ENCODE measurements around the gene ZNF423. TPM values are rescaled to one million over a fixed set of nuclear protein-coding genes. Genes with fewer than 3 reads are reported as not detected.

ZNF423 gene
- total RNA-seq, 2 donors from 2014 or later: 4.7 to 7.3 TPM

DNA sequence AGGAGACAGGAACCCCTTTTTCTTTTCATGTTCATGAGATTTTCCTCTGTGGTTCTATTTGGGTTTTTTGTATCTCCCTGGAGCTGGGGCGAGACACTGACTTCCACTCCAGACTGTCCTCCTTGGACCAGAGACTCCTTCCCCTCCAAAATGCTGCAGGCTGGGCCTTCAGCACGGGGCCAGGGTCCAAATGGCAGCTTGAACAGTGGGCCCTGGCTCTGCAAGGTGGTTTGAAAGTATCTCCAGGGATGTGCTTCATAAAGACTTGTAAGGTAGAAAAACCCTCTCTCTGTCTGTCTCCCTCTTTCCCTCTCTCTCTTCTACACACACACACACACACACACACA lies 236.1 kb downstream of the ZNF423 start:
- Histone ChIP-seq H3K9ac (ENCODE audit: low read depth in 2 of 2, low read length in 2 of 2) (no peak overlapping the region), H3K9me3 (no peaks in the 10 kb centered on the region), H3K27me3 (no peaks in the 10 kb centered on the region), H3K4me3 (no peak overlapping the region), H3K36me3 (no peaks in the 10 kb centered on the region), H3K27ac (no peak overlapping the region), H3K4me1 (no peaks in the 10 kb centered on the region)
- no peak for DNase-seq
- TF ChIP-seq, protein P1, sequence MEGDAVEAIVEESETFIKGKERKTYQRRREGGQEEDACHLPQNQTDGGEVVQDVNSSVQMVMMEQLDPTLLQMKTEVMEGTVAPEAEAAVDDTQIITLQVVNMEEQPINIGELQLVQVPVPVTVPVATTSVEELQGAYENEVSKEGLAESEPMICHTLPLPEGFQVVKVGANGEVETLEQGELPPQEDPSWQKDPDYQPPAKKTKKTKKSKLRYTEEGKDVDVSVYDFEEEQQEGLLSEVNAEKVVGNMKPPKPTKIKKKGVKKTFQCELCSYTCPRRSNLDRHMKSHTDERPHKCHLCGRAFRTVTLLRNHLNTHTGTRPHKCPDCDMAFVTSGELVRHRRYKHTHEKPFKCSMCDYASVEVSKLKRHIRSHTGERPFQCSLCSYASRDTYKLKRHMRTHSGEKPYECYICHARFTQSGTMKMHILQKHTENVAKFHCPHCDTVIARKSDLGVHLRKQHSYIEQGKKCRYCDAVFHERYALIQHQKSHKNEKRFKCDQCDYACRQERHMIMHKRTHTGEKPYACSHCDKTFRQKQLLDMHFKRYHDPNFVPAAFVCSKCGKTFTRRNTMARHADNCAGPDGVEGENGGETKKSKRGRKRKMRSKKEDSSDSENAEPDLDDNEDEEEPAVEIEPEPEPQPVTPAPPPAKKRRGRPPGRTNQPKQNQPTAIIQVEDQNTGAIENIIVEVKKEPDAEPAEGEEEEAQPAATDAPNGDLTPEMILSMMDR (IDR thresholded peaks at IDR 0.05): no peak
- intact Hi-C loops (cut with DNase I): no loop called here

DNA sequence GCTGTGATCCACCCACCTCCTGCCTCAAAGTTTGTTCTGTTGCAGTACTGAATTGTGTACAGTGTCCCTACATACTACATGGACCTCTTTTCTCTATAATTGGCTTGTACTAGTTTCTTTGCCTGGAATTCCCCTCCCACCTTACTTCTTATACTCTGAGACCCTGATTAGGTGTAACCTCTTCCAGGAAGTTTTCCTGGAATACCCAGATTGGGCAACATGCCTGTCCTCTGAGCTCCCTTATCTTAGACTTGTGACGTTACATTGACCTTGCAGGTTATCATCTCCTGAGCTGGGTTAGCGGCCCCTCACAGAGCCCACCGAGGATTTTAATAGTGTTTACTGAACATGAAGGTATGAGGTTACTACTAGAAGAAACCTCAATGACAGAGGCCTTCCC lies 237.0 kb downstream of the ZNF423 start:
- TF ChIP-seq, protein P1 (IDR thresholded peaks at IDR 0.05): no peak
- Histone ChIP-seq H3K9me3 (no peaks in the 10 kb centered on the region), H3K27ac (no peak overlapping the region), H3K27me3 (no peaks in the 10 kb centered on the region), H3K9ac (ENCODE audit: low read depth in 2 of 2, low read length in 2 of 2) (no peak overlapping the region), H3K4me1 (no peaks in the 10 kb centered on the region), H3K4me3 (no peak overlapping the region), H3K36me3 (no peaks in the 10 kb centered on the region)
- intact Hi-C loops (cut with DNase I): no loop called here
- no peak for DNase-seq

DNA sequence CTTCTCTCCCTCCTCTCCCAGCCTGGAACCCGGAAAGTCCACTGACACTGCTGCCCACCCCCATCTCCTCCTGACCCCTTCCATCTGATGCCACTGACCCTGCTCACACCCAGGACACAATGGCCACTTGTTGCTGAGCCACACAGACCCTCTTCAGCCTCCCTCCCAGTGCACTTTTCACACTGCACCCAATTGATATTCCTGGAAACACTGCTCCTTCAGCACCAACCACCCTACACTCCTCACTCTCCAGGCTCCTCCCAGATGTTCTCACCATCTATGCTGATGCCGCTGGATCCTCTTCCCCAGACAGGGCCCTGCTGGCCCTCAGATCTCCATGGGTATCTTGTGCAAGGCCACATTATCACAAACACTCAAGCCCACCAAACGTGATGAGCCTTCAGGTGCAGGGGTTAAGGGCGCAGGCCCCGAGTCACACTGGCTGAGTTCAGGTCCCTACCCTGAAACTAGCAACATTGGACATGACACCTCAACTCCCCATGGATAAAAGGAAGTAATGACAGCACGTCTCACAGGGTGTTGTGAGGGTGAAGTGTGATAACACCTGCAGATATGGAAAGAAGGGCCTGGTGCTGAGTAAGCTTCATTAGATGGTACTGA lies 238.1 kb downstream of the ZNF423 start:
- intact Hi-C loops (cut with DNase I): no loop called here
- H3K27me3 ChIP-seq: no peaks in the 10 kb centered on the region
- no peaks in the 10 kb centered on the region for H3K36me3 ChIP-seq
- no peaks in the 10 kb centered on the region for H3K4me1 ChIP-seq
- H3K9me3 ChIP-seq: no peaks in the 10 kb centered on the region
- H3K9ac ChIP-seq (ENCODE audit: low read depth in 2 of 2, low read length in 2 of 2): no peak overlapping the region
- H3K27ac ChIP-seq: no peak overlapping the region
- TF ChIP-seq, protein P1 (IDR thresholded peaks at IDR 0.05): no peak
- no peak for DNase-seq
- no peak overlapping the region for H3K4me3 ChIP-seq

DNA sequence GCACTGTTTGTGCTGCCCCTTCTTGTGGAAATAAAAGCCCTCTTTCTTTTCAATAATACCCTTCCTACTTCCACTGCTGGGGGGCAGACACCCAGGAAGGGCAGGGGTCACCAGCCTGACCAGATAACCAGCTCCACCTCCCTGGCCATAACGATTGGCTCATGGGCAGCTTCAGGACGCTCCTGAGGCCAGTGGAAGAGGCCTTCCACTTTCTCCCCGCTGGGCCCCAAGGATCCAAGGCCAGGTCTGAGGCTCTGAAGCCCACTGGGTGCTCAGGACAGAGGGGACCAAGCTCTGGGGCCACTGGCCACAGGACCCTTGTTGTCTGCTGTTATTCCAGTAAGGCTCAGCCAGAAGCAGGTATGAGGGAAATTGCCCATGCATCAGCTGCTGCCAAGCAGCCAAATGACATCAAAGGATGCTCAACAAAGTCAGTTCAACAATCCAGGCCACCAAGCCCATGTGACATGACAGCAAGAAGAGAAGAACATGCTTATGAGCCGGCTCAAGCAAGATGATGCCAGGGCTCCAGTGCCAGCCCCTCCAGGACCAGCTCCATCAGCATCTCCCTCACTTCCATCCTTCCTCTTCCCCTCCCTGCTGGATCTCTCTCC lies 238.8 kb downstream of the ZNF423 start:
- no peaks in the 10 kb centered on the region for H3K9me3 ChIP-seq
- H3K27ac ChIP-seq: no peak overlapping the region
- no peaks in the 10 kb centered on the region for H3K4me1 ChIP-seq
- intact Hi-C loops (cut with DNase I): no loop called here
- H3K9ac ChIP-seq (ENCODE audit: low read depth in 2 of 2, low read length in 2 of 2): no peak overlapping the region
- no peak overlapping the region for H3K4me3 ChIP-seq
- DNase-seq: no peak
- no peaks in the 10 kb centered on the region for H3K36me3 ChIP-seq
- H3K27me3 ChIP-seq: no peaks in the 10 kb centered on the region
- TF ChIP-seq, protein P1 (IDR thresholded peaks at IDR 0.05): no peak

DNA sequence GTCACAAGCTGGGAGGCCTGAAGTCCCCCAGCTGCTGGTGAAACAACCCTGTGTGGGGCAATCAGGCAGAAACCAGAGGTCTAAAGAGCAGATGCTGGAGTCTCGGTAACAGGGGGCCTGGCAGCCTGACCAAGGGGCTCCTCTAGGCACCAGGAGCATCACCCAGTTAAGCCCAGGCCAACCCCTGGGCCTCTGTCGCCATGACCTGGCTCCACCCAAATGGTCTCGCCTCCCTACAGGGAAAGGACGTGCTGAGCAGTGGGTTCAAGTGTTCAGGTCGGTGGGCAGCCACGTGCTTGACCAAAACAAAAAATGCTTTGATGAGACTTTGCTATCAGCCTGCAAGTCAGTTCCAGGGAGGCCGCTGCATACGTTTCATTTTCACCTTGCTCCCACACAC lies 240.3 kb downstream of the ZNF423 start:
- Histone ChIP-seq H3K4me1 (no peaks in the 10 kb centered on the region), H3K4me3 (no peak overlapping the region), H3K9ac (ENCODE audit: low read depth in 2 of 2, low read length in 2 of 2) (no peak overlapping the region), H3K36me3 (no peaks in the 10 kb centered on the region), H3K27me3 (no peaks in the 10 kb centered on the region), H3K27ac (no peak overlapping the region), H3K9me3 (no peaks in the 10 kb centered on the region)
- intact Hi-C loops (cut with DNase I): no loop called here
- TF ChIP-seq, protein P1 (IDR thresholded peaks at IDR 0.05): no peak
- no peak for DNase-seq
